GM21717 (cell line): ENCODE measurements around the gene GNPTAB.
"Not testable (repeated sequence)": the region's sequence is repeated elsewhere in the genome, so short reads cannot be mapped to it uniquely, and the experiment has no call there.

ENCODE experiments used
- ATAC-seq: cut with Tn5 transposase; IDR thresholded peaks from one replicate; pipeline ENCODE4 v1.9.1; 2021; ENCODE audit warnings: mild to moderate bottlenecking, moderate library complexity; ENCODE audit not compliant: unreplicated experiment

Gene GNPTAB

DNA sequence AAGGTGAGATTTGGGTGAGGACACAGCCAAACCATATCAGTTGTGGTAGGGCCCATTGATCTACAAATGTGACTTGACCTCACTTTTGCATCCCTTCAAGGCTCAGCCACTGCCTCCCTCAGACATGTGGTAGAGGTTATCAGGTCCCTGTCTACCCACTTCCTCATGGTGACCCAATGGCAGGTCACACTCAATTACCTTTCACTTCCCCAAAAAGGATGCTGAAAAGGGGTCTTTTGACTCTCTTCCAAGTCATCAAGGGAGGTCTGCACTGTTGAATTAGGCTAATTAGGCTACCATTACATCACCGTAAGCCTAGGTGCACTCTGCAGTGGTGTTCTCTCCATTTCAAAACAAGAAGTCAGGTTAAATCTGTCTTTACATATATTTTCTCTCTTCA, 24.0 kb upstream of the GNPTAB start:
- peak; percentile 43 for ATAC-seq

DNA sequence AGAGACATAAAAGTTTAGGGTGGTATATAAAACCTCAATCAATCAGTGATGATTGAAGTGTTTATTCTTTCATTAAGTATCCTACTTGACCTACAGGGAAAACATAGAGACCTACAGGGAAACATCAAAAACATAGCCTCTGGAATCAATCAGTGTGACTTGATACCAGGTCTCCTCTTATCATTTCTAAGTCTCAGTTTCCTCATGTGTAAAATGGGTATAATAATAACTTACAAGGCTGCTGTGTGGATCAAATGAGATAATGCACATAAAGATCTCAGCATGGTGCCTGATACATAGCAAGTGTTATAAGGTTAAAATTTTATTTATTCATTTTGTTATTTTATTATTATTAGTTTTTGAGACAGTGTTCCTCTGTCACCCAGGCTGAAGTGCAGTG, 22.2 kb upstream of the GNPTAB start:
- ATAC-seq: no peak

DNA sequence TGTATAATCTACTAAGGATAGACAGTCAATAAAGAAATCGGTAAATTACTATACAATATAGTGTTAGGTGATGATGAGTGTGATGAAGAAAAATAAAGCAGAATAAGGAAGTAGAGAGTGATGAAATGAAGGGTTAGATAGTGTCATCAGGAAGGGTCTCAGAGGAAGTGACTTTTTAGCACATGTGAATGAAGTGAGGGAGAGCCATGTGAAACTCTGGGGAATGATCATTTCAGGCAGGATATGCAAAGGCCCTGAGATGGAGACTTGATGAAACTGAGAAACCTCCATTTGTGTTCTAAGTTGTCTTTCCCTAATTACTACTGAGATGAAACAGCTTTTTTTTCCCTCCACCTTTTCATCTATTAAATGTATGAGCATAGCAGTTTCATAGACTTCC, 19.4 kb upstream of the GNPTAB start:
- no peak for ATAC-seq

DNA sequence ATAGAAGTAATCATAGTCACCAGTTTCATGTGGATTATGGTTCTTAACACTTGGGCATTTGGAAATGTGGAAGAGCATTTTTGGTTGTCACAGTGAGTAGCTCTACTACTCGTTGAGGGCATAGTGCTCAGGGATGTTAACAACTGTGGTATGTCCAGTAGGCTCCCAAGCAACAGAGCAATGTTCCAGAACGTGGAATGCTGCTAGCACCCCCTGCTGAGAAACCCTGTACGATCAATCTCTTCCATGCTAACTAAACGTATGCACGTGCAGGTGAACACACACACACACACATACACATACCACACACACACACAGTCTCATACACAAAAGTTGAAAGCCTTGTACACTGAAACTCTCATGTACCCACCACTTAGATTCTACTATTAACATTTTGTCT, 16.6 kb upstream of the GNPTAB start:
- no peak for ATAC-seq

DNA sequence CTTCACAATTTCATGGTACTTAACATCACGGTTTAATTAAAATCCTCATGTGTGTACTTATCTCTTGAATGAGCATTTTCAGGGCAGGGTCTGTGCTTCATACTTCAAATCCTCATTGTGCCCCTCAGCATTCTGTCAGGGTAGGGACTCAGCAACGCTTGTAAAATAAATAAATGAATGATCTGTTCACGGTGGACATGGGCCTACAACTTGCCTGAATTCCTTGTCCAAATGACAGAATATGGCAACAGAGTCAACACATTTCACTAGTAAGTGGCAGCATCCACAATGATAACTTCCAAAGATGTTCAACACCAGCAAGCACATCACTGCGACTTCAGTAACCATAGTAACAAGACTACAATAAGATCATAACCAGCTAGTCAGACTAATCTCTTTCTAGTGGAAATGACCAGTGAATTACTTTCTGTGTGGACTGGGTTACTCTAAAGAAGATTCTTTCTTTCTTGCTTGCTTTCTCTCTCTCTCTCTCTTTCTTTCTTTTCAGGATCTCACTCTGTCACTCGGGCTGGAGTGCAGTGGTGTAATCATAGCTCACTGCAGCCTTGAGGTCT, 14.5 kb upstream of the GNPTAB start:
- ATAC-seq: no peak

DNA sequence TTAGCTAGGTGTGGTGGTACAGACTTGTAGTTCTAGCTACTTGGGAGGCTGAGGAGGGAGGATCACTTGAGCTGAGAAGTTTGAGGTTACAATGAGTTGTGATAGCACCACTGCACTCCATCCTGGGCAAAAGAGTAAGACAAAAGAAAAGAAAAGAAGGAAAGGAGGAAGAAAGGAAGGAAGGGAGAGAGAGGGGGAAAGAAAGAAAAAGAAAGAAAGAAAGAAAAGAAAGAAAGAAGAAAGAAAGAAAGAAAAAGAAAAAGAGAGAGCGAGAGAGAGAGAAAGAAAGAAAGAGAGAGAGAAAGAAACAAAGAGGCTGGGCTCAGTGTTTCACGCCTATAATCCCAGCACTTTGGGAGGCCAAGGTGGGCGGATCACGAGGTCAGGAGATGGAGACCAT, 10.3 kb upstream of the GNPTAB start:
- no peak for ATAC-seq

DNA sequence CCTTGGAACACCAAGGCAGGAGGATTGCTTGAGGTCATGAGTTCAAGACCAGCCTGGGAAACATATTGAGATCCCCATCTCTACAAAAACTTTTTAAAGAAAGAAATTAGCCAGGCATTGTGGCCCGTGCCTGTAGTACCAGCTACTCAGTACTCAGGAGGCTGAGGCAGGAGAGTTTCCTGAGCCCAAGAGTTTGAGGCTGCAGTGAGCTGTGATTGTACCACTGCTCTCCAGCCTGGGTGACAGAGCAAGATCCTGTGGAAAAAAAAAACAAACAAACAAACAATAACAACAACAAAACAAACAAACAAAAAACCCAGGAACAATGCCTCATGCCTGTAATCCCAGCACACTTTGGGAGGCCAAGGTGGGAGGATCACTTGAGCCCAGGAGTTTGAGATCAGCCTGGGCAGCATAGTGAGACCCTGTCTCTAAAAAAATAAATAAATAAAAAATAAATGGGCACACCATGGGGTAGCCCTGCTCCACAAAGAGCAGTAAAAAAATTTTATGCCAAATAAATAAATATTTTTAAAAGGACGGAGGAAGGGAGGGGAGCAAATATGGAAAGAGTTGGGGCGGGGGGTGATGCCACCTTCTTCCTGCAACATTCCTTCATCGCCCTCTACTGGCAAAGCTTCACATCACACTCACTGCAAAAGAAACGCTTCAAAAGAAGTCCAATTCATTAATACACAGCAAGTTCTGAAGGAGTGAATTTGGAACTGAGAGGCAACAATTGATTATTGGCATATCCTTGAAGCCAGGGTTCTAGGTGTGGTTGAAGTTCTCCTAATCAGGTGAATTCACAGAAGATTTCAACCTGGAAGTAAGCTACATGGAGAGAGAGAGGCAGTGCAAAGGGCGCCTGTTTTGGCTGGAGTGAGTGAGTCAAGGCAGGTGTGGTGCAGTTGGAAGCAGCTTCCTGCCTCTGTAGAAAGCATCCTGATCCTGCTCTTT, 8.8 kb upstream of the GNPTAB start:
- peak; percentile 56 for ATAC-seq

DNA sequence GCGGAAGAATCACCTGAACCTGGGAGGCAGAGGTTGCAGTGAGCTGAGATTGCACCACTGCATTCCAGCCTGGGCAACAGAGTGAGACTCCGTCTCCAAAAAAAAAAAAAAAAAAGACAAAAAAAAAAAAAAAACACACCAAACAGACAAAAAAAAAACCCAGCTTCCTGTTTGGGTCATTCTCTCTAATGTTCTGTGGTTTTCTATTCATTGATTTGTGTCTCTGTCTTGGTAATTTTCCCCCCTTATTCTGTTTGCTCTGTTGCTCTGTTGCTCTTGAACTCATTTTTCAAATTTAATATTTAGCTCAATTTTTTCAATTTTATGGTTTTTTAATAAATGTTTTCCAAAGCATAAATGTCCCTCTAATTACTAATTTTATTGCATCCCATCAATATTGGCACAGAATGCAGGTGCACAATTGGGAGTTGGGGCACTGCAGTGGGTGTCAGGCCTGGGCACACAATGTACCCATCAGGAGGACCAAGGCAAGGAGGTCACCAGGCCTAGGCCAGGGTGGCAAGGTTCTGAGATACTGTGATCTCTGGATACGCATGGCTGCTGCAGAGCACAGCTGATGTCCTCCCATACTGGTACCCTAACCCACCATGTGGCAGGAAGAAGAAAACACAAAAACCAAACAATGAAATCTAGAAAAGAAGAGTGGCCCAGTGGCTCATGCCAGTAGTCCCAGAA, 8.0 kb upstream of the GNPTAB start:
- ATAC-seq: peak; percentile 50

DNA sequence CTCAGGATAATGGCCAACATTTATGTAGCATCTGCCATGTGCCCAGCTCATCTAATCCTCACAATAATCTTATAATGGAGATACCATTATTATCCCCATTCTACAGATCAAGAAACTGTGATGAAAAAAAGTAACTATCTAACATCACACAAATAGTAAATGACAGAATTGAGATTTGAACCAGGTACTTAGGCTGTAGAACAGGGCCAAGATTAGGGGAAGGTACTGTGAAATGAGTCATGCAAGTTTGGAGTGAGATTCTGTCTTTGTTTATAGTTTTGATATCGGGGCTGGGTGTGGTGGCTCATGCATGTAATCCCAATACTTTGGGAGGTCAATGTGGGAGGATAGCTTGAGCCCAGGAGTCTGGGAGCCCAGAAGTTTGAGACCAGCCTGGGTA, 1.3 kb upstream of the GNPTAB start:
- ATAC-seq: no peak

DNA sequence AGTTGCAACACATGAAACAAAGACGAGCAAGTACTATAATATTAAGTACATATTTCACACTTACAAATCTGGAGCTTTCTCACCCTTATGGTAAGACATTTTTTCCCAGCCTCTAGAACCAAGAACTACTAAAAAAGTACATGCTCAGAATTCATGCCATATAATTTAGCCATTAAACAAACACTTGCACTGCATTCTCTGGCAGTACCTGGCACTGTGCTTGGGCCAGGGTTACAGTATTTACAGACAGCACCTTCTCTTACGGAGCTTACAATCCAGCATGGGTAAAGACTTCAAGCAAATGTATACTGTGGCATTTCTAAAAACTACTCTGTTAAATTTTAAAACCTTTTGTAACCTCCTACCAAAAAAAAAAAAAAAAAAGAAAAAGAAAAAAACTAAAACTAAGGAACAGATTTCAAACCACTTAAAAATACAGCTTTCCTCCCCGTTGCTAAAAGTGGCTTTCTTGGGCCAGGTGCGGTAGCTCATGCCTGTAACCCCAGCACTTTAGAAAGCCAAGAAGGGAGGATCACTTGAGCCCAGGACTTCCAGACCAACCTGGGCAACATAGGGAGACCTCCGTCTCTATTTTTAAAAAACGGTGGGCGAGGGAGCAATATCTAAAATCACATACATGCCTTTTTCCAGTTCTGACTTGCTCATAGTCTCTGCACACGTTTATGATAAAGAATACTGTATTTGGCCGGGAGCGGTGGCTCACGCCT, 956 bp downstream of the GNPTAB start:
- no peak for ATAC-seq

DNA sequence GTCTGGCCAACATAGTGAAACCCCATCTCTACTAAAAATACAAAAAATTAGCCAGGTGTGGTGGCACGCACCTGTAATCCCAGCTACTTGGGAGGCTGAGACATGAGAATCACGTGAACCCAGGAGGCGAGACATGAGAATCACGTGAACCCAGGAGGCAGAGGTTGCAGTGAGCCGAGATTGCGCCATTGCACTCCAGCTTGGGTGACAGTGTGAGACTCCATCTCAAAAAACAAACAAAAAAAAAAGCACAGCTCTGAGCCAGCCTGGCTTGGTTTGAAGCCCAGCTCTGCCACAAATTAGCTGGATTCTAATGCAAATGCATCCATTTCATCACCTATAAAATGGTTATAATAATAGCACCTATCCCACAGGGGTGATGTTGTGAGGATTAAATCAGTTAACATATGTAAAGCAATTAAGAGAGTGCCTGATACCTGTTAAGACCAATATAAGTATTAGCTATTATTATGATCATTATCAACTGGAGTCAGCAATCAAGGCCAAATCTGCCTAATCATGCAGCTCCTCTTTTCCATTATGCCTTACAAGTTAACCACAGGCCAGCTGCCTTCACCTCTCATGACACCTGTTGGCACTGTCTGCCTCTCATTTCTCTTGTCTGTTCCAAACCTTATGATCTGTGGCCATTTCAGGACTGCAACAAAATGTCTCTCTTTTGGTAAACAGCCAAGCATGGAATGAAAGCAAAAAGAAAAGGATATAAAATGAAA, 2.1 kb downstream of the GNPTAB start:
- no peak for ATAC-seq

DNA sequence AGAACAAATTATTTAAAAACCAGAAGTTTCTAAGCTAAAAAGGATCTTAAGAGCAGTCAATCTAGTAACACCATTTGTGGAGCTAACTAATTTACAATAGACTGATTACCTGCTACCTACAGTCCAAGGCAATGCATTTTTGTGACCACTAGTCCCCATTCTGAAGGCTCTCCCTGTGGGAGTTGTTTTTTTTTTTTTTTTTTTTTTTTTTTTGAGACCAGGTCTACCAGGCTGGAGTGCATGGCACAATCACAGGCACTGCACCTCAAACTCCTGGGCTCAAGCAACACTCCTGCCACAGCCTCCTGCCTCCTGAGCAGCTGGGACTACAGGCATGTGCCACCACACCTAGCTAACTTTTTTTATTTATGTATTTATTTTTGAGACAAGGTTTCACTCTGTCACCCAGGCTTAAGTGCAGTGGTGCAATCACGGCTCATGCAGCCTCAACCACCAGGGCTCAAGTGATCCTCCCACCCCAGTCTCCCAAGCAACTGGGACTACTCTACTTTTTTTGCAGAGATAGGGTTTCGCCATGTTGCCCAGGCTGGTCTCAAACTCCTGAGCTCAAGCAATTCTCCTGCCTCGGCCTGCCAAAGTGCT, 3.9 kb downstream of the GNPTAB start:
- no peak for ATAC-seq

DNA sequence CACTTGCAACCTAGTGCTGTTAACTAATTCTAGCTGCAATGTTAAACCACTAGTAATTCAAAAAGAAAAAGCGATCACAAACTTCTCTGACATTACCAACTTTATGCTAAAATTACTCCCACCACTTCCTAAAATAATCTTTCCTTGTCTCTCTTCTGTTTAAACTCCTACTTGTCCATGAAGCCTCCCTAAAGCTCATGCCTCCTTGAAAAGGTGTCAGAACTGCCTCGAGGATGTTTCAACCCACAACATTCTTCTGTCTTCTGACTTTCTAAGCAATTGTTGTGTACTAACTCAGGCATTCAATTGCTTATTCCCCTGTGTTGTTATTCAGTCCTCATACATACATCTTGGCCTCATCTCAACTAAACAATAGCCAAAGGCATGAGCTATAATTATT, 5.9 kb downstream of the GNPTAB start:
- ATAC-seq: no peak

DNA sequence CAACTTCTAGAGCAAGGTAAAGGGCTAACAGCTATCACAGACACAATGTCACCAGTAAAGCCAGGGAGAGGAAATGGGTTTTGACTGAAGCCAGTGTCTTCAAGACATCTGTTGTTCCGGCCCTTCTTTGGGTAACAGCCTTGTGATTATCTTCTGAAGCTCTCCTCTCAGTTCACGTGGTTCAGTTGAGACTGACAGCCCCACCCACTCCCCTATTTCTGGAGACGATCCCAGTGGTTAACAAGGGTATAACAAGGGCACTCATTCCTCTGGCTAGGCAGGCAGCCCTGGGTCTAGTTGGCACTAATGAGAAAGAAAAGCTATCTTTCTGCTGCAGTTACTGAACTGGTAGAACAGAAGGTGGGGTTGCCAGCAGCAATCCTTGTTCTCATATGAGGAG, 6.9 kb downstream of the GNPTAB start:
- peak; percentile 72 for ATAC-seq

DNA sequence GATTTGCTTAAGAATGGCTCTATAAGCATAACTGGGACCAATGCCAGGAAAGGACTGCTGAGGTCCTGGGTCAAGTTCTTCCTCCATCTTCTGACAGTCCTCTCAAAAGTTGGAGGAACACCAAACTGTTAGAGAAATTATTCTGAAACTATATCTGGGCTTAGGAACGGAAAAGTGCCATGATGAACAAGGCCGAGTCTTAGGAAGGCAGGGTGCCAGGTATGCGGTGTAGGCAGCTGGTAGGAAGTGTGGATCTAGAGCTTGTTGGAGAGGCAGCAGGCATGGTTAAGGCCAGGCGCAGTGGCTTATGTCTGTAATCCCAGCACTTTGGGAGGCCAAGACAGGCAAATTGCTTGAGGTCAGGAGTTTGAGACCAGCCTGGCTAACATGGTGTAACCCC, 7.7 kb downstream of the GNPTAB start:
- ATAC-seq: no peak

DNA sequence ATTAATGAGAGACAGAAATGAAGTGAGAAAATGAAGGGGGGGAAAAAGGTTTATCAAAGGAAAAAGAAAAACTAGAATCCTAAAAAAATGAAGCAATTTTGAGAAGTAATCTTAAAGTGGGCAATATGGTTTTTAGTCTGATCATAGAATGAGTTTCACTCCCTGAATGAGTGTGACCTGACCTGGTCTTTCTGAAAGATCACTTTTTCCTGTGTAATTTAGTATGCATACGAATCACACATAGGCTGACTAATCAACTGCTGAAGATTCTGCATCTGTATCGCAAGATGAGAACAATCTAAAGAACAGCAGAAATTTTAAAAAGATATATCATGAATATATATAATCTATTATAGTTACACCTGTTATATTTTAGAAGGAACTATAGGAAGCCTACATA, 11.3 kb downstream of the GNPTAB start:
- peak; percentile 57 for ATAC-seq

DNA sequence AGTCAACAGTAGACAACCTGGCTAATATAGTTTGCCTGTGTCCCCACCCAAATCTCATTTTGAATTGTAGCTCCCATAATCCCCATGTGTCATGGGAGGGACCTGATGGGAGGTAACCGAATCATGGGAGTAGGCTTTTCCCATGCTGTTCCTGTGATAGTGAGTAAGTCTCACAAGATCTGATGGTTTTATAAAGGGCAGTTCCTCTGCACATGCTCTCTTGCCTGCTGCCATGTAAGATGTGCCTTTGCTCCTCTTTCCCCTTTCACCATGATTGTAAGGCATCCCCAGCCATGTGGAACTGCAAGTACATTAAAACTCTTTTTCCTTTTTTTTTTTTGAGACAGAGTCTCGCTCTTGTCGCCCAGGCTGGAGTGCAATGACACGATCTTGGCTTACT, 12.1 kb downstream of the GNPTAB start:
- not testable (repeated sequence) for ATAC-seq

DNA sequence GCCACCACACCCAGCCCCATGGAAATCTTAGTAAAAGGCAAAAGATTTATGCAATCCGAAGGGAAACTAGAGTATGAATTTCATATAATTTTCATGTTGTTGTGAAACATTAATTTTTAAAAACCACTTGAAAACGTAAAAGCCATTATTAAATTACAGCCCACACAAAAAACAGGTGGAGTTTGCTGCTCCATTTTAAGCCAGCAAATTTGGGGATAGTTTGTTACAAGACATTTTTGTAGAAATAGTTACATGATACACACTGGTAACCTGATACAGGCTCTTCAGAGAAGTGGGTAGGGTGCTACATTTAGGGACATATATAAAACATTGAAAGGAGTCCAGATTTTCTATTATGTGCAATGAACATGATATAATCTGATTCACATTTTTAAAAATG, 17.6 kb downstream of the GNPTAB start:
- ATAC-seq: no peak

DNA sequence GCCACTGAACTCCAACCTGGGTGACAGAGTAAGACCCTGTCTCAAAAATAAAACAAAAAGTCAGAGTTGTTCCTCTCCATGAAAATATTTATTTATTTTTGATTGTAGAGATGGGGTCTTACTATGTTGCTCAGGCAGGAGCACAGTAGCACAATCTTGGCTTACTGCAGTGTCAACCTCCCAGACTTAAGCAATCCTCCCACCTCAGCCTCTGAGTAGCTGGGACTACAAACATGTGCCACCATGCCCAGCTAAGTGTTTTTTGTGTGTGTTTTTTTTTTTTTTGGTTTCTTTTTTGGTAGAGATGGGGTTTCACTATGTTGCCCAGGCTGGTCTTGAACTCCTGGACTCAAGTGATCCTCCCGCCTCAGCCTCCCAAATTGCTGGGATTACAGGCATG, 18.0 kb downstream of the GNPTAB start:
- not testable (repeated sequence) for ATAC-seq

DNA sequence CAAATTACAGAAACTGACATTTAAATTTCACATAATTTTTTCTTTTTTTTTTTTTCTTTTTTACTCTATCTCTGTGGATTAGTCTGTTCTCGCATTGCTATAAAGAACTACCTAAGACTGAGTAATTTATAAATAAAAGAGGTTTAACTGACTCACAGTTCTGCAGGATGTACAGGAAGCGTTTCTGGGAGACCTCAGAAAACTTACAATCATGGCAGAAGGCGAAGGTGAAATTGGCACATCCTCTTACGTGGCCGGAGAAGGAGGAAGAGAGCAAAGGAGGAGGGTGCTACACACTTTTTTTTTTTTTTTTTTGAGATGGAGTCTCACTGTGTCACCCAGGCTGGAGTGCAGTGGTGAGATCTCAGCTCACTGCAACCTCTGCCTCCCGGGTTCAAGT, 19.4 kb downstream of the GNPTAB start:
- ATAC-seq: not testable (repeated sequence)
